Smooth muscle cell (in vitro differentiated cells): ENCODE measurements around the gene DHRSX. TPM values are rescaled to one million over a fixed set of nuclear protein-coding genes. Genes with fewer than 3 reads are reported as not detected.

Source experiments
- DNase-seq: peaks from one replicate; lab custom pipeline; 2025; ENCODE audit not compliant: unreplicated experiment; lab: John Stamatoyannopoulos, UW
- H2AFZ ChIP-seq: fragments of 200-600 bp; sonication (generic); 2 replicates; pipeline ENCODE4 v1.6.0; 2016; ENCODE audit warnings: antibody characterized with exemption, low read depth, mild to moderate bottlenecking
- H3F3A ChIP-seq: fragments of 200-600 bp; sonication (generic); 2 replicates; pipeline ENCODE4 v1.6.0; 2017; ENCODE audit warnings: antibody characterized with exemption, low read depth
- H3K27ac ChIP-seq: fragments of 200-600 bp; sonication (generic); 2 replicates; pipeline ENCODE4 v1.5.1; 2016; ENCODE audit warnings: low read depth, mild to moderate bottlenecking
- H3K27me3 ChIP-seq: fragments of 200-600 bp; sonication (generic); 2 replicates; pipeline ENCODE4 v1.6.1; 2016; ENCODE audit warnings: low read depth, mild to moderate bottlenecking
- H3K36me3 ChIP-seq: fragments of 200-600 bp; sonication (generic); 2 replicates; pipeline ENCODE4 v1.5.1; 2016; ENCODE audit warnings: low read depth
- H3K4me1 ChIP-seq: fragments of 200-600 bp; sonication (generic); 2 replicates; pipeline ENCODE4 v1.5.1; 2016; ENCODE audit warnings: low read depth
- H3K4me2 ChIP-seq: fragments of 200-600 bp; sonication (generic); 2 replicates; pipeline ENCODE4 v1.6.0; 2016; ENCODE audit warnings: mild to moderate bottlenecking
- H3K4me3 ChIP-seq: fragments of 200-600 bp; sonication (generic); 2 replicates; pipeline ENCODE4 v1.5.1; 2016; ENCODE audit warnings: mild to moderate bottlenecking
- H3K79me2 ChIP-seq: fragments of 200-600 bp; sonication (generic); 2 replicates; pipeline ENCODE4 v1.6.0; 2016; ENCODE audit warnings: low read depth, mild to moderate bottlenecking
- H3K9ac ChIP-seq: fragments of 200-600 bp; sonication (generic); 2 replicates; pipeline ENCODE4 v1.6.0; 2016; ENCODE audit warnings: low read depth
- H3K9me3 ChIP-seq: fragments of 200-600 bp; sonication (generic); replicated peaks from 2 replicates; pipeline ENCODE4 v1.5.1; 2016; ENCODE audit warnings: low read depth
- H4K20me1 ChIP-seq: fragments of 200-600 bp; sonication (generic); 2 replicates; pipeline ENCODE4 v1.6.0; 2016; ENCODE audit warnings: low read depth
- CTCF ChIP-seq: fragments of 200-600 bp; sonication (generic); IDR thresholded peaks from 2 replicates; pipeline ENCODE4 v1.5.1; 2017; ENCODE audit warnings: borderline replicate concordance, mild to moderate bottlenecking, antibody characterized with exemption; ENCODE audit not compliant: insufficient read depth, poor library complexity, severe bottlenecking
- WGBS: methylation state at CpG from one replicate; pipeline ENCODE4 v1.1.7; 2016; ENCODE audit warnings: low lambda C conversion rate; 5-methylcytosine and 5-hydroxymethylcytosine counted together
- polyA plus RNA-seq: library from polyadenylated mRNA; unstranded; fragments of >200 nt; fragmentation: Nextera tagmentation; extraction: Ambion mirVana; gene quantifications from 2 replicates; pipeline ENCODE4 v1.2.1, GENCODE V29; 2016
- total RNA-seq: library from RNA; depleted of rRNA; stranded (reverse); fragments of >200 nt; gene quantifications from 2 replicates; pipeline ENCODE4 v1.2.3, GENCODE V29; 2014

The DHRSX gene
- total and polyA plus RNA-seq, 2 experiments from 2014 or later: 32.5 to 49.9 TPM

- Histone ChIP-seq H3K36me3 (no peaks in the 10 kb centered on the region), H3K4me1 (no peaks in the 10 kb centered on the region), H3K27ac (no peak overlapping the region), H3K9me3 (no peaks in the 10 kb centered on the region), H3K79me2 (no peaks in the 10 kb centered on the region), H3K4me3 (no peak overlapping the region), H2AFZ (no peak overlapping the region), H3F3A (no peaks in the 10 kb centered on the region), H3K27me3 (no peaks in the 10 kb centered on the region), H3K4me2 (no peak overlapping the region), H4K20me1 (peaks cover 6% of the 10 kb centered on the region), H3K9ac (no peak overlapping the region)
- no peak for DNase-seq
- 85% methylated on average over 8 of the region's 9 CpGs for WGBS
- no peak for TF ChIP-seq CTCF
Observed at GRCh38 chrX:2334237-2334636, 166.5 kb downstream of the DHRSX start.

DNA sequence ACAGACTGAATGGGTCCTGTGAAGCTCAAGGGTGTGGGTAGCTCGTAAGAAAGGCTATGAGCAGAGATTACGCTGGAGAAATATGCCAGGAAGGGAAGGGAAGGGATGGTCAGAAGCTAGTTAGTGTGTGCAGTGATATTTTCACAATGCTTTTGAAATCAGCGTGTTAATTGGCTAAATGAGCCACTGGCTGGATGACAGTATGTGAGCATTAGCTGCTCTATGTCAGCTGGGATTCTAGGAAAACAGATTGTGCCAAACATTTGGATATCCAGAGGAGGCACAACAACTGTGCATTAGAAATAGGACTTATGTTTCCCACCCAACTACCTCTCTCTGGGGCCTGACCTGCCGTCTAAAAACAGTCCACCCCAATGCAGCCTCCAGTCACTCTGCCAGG lies 168.5 kb downstream of the DHRSX start:
- no peak overlapping the region for H2AFZ ChIP-seq
- DNase-seq: no peak
- no peaks in the 10 kb centered on the region for H3K79me2 ChIP-seq
- no peaks in the 10 kb centered on the region for H3K9me3 ChIP-seq
- H3K36me3 ChIP-seq: no peaks in the 10 kb centered on the region
- H3K27me3 ChIP-seq: no peaks in the 10 kb centered on the region
- H3K9ac ChIP-seq: no peak overlapping the region
- H3F3A ChIP-seq: no peaks in the 10 kb centered on the region
- TF ChIP-seq CTCF: no peak
- no peaks in the 10 kb centered on the region for H3K4me1 ChIP-seq
- no peak overlapping the region for H3K4me2 ChIP-seq
- WGBS: 84% methylated on average over 4 of the region's 4 CpGs
- peaks cover 16% of the 10 kb centered on the region for H4K20me1 ChIP-seq
- no peak overlapping the region for H3K27ac ChIP-seq
- no peak overlapping the region for H3K4me3 ChIP-seq

DNA sequence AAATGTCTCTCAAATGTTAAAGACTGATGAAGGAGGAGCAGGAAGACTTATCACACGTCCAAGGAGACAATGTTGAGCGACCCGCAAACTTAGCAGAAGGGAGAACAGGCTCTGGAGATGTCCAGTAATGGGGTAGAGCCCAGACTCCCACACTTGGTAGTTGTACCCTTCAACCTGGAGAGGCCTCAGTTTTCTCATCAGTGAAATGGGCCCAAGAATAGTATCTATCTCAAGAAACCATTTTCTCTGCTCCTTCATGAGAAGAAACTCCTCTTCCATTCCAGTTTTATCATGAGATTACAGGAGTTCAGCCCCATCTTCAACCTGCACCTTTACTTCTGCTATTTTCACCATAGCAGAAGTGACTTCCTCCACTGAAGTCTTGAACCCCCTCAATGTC lies 169.9 kb downstream of the DHRSX start:
- Histone ChIP-seq H2AFZ (no peak overlapping the region), H3K4me2 (no peak overlapping the region), H3K27me3 (no peaks in the 10 kb centered on the region), H3F3A (no peaks in the 10 kb centered on the region), H3K27ac (no peak overlapping the region), H3K79me2 (no peaks in the 10 kb centered on the region), H4K20me1 (peaks cover 16% of the 10 kb centered on the region), H3K9me3 (no peaks in the 10 kb centered on the region), H3K4me3 (no peak overlapping the region), H3K36me3 (no peaks in the 10 kb centered on the region), H3K9ac (no peak overlapping the region), H3K4me1 (no peaks in the 10 kb centered on the region)
- 90% methylated on average over 3 of the region's 3 CpGs for WGBS
- TF ChIP-seq CTCF: no peak
- DNase-seq: no peak

DNA sequence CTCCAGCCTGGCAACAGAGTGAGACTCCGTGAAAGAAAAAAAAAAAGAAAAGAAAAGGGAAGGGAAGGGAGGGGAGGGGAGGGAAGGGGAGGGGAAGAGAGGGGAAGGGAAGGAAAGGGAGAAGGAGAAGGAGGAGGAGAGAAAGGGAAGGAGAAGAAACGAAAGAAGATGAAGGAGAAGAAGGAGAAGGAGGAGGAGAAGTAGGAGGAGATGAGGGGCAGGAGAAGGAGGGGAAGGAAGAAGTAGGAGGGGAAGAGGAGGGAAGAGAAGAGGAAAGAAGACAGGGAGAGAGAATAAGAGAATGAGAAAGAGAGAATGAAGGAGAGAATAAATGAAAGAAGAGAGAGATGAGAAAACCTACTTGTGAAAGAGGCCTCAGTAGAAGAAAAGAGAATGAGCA lies 170.3 kb downstream of the DHRSX start:
- H3F3A ChIP-seq: no peaks in the 10 kb centered on the region
- H3K79me2 ChIP-seq: no peaks in the 10 kb centered on the region
- no peak for TF ChIP-seq CTCF
- no peaks in the 10 kb centered on the region for H3K27me3 ChIP-seq
- WGBS: 100% methylated on average over 1 of the region's 2 CpGs
- DNase-seq: no peak
- no peak overlapping the region for H3K27ac ChIP-seq
- H4K20me1 ChIP-seq: peaks cover 16% of the 10 kb centered on the region
- H3K36me3 ChIP-seq: no peaks in the 10 kb centered on the region
- H3K9me3 ChIP-seq: no peaks in the 10 kb centered on the region
- H3K4me1 ChIP-seq: no peaks in the 10 kb centered on the region
- no peak overlapping the region for H3K9ac ChIP-seq
- no peak overlapping the region for H3K4me3 ChIP-seq
- H2AFZ ChIP-seq: no peak overlapping the region
- no peak overlapping the region for H3K4me2 ChIP-seq
